GM11168 (cell line): ENCODE measurements around the gene ACVRL1.

Source experiments
- in situ Hi-C: fragments of 300-500 bp; cut with MboI; formaldehyde crosslinking; loops from one replicate; pipeline ENCODE4 v1.12.0; 2022; ENCODE audit warnings: low sequenced_read_pairs; ENCODE audit not compliant: unreplicated experiment

The ACVRL1 gene

DNA sequence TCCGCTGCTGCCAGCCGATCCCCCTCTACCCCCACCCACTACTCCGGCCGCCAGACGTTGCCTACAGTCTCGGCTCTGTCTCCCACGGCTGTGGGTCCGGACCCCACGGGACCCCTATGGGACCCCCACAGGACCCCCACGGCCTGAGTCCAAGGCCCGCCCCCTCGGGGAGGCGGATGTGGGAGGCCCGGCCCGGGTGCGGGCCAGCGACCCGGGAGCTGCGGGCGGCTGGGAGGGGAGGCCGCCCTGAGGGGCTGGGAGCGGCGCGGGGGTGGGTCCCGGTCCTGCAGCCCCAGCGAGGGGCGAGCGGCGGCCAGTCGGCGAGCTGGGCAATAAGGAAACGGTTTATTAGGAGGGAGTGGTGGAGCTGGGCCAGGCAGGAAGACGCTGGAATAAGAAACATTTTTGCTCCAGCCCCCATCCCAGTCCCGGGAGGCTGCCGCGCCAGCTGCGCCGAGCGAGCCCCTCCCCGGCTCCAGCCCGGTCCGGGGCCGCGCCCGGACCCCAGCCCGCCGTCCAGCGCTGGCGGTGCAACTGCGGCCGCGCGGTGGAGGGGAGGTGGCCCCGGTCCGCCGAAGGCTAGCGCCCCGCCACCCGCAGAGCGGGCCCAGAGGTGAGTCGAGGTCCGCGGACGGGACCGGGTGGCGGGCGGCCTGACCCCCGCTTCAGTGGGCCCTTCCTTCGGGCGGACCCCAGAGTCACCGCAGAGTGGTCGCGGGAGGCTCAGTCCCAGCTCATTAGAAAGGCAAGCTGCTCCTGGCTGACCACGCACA, at the start of gene ACVRL1:
ACVRL1 (plus strand) TSS at position 422 of the 773 bp plus-strand sequence. CDS start 4,971 bp downstream, outside the sequence.
- in situ Hi-C loops = no loop called here

GRCh38 chr12:51860986-51861385, 46.3 kb upstream of the ACVRL1 start:
- in situ Hi-C loops = no loop called here

DNA sequence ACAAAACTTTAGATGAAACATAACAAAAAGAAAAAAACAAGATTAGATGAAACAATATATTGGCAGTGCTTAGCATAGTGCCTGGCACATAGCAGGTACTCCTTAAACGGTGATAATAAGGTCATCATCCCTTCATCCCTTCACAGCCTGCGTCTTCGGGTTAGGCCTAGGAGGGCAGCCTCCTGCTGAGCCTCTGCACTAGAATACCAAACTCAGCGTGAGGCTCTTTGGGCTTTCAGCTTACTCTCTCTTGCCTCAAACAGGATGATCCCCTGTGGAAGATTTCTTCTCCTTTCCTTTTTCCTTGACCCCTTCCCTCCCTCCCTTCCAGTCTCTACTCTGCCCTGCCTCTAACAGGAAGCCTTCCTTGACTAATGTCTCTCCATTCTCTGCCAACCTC, 44.4 kb upstream of the ACVRL1 start:
- in situ Hi-C loops = no loop called here

GRCh38 chr12:51863363-51863932, 43.9 kb upstream of the ACVRL1 start:
- in situ Hi-C loops = no loop called here

DNA sequence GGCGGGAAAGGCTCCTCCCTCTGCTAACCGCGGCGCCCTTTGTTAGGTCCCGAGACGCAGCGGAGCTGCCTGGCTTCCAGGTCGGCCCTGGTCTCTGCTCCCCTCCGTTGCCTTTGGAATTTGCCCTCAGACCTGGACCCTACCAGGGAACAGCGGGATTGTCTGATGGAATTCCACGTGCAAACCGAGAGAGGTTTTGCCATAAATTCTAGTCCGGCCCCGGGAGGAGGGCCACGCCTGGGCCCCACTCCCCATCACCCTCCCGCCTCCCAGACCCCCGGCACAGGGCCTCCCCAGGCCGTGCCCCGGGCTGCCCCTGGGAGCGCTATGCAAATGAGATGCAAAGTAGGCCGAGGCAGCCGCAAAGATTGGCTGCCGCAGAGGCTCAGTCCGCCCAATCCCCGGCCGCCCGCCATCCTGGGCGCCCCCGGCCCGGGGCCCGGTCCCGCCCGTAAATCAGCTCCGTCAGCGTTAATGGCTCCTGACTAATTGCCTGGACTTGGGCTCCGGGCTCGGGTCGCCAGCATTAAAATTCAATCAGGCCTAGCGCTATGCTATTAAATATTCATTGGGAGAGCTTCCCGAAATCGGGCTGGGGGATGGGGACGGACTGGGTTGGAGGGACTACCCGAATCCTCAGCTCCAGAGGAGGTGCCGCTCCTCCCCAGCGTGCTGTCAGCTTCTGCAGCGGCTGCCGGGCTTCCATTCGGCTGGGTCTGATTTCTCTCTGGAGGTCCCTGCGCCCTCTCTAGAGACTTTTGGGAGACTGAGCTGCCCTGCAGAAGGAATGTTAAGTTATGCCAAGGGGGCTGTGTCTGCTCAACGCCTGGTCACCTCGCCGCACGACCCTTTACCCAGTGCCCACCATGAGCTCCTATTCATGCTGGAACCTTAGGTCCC, 43.1 kb upstream of the ACVRL1 start:
- in situ Hi-C loops = no loop called here

DNA sequence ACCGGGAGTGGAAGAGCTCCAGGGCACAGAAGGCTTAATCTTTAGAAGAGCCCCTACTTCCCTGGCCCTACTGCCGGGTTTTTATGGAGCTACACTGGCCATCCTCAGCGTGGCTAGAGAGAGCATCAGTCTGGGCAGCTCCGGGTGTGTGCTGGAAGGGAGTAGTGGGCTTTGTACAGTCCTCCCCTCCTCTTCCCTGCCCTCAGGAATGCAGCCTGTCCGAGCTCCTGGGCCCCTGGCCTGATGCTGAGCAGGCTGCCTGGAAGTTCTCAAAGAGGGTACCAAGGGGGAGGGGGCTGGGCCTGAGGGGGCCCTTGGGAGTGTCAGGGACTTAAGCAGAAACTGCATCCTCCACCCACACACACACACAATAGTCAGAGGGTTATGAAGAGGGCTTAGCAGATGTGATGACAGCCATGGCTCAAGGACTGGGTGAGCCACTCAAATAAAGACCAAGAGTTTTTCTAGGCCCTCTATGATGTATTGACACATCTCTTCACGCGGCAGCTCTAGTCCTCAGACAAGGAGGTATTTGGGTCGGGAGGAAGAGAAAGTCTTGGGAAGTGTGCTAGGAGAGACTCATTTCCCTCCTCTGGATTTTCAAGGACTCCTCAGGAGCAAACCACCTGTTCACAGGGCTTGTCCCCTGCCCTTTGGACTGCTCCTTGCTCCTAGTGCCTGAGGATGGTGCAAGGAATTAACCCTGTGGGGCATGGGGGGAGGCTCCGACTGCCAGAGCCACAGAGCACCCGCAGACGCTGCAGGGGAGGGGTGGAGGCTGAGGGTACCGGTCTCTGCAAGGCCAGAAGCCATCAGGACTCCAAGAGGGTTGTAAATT, 42.3 kb upstream of the ACVRL1 start:
- in situ Hi-C loops = no loop called here

- in situ Hi-C loops = no loop called here
These were observed 41.5 kb upstream of the ACVRL1 start for GRCh38 chr12:51865757-51866270.

DNA sequence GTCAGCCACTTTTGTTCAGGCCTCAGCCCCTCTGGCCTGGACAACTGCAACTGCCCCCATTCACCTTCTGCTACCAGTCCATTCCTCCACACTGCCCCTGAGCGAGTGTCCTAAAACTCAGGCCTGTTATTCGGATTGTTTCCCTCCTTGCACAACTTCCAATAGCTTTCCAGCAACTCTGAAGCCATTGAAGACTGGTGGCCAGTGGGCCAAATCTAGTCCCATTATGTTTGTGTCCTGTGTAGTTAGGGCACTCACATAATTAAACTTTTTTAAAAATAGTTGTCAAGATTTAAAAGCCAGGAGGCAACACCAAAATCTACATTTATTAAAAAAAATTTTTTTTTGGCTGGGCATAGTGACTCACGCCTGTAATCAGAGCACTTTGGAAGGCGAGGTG, 41.0 kb upstream of the ACVRL1 start:
- in situ Hi-C loops = no loop called here

GRCh38 chr12:51866762-51867161, 40.5 kb upstream of the ACVRL1 start:
- in situ Hi-C loops = no loop called here

- in situ Hi-C loops = no loop called here
These were observed 39.9 kb upstream of the ACVRL1 start for GRCh38 chr12:51867371-51867770.

GRCh38 chr12:51867796-51868428, 39.4 kb upstream of the ACVRL1 start:
- in situ Hi-C loops = no loop called here

DNA sequence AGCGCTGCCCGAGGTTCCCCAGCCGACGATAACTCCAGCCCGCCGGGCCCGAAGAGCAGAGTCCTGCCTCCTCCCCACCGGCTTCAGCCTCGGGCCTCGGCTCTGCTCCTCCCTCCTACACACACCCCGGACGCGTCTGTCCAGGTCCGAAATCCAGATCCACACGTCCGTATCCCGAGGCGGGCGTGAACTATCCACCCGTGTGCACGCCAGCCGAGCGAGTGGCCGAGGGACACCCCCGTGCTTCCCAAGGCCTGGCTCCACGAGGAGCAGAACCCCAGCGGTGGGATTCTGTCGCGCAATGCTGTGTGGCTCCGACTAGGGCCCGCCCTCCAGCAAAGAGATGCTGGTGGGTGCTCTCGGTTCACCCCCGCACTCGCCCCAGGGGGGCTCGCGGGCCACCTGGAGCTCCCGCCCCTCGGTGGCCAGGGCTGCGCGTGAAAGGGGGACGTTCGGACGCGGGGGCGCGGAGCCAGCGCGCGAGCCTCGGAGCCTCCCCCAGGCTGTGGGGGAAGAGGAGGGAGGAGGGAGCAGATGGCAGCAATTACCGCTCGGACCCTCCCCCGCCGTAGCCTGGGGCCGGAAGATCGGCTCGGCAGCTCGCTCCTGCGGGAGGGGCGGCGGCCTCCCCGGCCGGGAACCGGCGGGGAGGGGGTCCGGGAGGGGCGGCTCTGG, 38.3 kb upstream of the ACVRL1 start:
- in situ Hi-C loops = no loop called here

DNA sequence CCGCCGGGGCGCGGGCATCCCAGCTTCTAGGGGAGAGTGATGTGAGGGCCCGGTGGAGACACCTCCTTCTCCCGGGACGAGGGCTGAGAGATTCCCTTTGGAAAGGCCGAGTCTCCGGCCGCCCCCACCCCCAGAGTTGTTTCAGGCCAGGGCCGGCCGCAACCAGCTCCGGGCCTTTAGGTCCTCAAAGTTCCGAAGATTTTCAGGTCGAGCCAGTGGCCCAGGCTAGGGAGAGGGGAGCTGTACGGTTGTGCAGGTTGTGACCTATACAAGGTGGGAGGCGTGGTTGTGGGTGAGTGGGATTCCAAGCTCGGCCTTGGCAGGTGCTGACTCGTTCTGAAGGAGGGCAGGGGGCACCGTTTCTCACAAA, 37.8 kb upstream of the ACVRL1 start:
- in situ Hi-C loops = no loop called here

DNA sequence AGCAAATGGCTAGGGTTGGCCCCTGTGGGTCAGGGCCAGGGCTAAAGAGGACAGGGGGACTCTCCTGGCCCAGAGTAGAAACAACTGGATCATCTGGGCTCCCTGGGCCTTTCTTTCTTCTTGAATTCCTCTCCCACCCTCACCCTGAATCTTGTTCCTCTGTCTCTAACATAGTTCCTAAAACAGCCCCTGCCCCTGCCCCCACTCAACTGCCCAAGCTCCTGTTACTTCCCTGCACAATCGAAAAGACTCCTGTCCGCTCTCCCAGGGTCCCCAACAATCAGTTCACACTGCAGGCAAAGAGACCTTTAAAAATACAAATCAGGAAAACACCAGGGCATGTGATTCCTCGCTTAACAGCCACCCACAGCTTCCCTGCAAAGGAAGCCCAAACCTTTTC, 37.4 kb upstream of the ACVRL1 start:
- in situ Hi-C loops = no loop called here

DNA sequence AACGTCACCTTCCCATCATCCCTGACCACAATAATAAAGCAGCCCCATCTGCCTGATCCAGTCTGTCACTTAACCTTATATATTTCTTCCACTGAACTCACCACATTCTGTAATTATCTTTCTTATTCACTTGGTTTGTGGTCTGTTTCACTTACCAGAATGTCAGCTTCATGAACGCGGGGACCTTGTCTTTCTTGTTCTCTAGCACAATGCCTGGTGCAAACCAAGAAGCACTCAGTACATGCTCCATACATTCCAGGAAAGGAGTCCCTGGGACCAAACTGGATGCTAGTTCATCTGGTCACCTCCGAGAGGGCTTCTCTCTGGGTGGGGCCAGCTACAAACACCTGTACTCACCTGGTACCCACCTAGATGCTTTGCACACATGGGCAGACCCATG, 36.8 kb upstream of the ACVRL1 start:
- in situ Hi-C loops = no loop called here

DNA sequence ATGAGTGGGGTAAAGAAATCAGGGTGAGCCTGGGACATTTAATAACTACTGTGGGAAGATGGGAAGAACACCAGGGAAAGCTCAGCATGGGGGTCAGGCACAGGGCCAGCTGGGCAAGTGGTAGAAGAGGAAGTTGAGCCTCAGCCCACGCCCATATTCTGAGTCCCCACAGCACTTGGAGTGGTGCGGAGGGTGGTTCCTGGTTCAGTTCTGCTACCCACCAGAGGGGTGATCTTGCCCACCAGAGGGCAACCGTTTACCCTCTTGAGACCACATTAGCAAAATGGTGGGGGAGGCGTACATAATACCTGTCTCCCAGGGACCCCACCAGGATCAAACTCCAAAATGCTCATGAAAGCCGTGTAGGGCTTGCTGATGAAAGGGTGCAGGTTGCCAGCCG, 36.2 kb upstream of the ACVRL1 start:
- in situ Hi-C loops = no loop called here

DNA sequence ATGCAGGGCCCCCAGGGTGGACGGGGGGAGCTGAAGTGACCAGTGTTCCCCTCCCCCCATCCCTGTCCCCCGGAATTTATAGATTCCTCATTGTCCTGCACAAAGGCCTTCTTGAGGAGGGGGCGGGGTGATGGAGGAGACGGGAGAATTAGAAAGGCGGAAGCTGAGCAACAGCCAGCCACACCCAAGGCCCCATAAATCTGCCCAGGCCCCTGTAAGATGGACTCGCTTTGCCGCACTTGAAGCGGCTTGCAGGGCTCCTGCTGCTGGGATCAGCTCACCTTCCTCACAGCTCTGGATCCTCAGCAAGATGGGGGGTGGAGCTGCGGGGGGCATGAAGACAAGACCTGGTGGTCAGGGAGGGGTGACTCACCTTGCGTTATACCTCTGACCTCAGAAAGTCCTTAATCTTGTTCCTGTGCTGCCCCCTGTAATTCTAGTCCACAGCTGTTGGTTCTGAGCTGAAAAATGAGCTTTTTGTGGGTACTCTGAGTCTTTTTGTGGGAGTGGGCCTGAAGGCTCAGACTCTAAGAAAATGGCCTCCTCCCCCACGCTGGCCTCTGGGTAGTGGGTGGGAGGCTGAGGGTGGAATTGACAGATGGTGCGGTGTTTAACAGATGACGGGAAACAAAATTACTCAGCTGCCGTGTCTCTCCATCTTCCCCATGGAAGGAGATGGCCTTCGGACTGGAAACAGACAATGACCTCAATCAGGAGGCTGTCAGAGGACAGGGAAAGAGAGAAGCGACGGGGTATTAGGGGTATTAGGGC, 35.2 kb upstream of the ACVRL1 start:
- in situ Hi-C loops = no loop called here

GRCh38 chr12:51872689-51872981, 34.7 kb upstream of the ACVRL1 start:
- in situ Hi-C loops = no loop called here
